ENCODE measurements around the gene GNB1.
"Not testable (repeated sequence)": the region's sequence is repeated elsewhere in the genome, so short reads cannot be mapped to it uniquely, and the experiment has no call there.

The GNB1 gene

DNA sequence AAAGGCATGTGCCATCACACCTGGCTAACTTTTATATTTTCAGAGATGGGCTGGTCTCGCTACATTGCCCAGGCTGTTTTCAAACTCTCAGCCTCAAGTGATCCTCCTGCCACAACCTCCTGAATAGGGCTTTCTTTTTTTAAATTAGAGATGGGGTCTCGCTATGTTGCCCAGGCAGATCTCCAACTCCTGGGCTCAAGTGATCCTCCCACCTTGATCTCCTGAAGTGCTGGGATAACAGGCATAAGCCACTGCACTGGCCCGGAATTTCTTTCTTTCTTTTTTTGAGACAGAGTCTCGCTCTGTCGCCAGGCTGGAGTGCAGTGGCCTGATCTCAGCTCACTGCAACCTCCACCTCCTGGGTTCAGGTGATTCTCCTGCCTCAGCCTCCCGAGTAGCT lies 34.7 kb downstream of the GNB1 start:
- DNase-seq: not testable (repeated sequence)

DNA sequence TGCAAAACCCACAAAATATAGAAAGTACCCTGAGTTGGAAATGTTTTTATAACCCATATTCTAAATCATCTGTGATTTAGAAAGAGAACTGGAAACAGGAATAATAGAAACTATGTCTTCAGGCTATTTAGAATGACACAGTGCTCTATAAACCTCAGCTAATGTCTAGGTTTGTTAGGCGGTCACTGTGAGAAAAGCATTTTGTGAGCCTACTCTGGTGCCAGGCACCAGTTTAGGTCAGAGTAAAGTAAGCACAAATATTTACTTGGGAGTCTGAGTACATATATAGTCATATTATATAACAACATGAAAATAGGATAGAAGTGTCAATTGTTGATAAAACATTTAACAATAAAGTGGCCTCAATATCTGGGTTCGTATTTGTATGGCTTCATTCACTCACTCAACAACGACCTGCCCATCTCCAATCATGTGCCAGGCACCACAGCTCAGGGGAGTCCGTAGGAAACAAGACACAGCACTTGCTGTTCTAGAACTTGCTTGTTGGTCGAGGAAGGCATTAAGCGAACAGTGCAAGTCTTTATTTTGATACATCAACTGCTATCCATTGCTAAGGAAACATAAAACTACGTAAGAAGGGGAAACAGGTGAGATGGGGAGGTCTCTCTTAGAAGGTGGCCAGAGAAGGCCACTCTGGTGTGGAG lies 37.2 kb downstream of the GNB1 start:
- no peak for DNase-seq

DNA sequence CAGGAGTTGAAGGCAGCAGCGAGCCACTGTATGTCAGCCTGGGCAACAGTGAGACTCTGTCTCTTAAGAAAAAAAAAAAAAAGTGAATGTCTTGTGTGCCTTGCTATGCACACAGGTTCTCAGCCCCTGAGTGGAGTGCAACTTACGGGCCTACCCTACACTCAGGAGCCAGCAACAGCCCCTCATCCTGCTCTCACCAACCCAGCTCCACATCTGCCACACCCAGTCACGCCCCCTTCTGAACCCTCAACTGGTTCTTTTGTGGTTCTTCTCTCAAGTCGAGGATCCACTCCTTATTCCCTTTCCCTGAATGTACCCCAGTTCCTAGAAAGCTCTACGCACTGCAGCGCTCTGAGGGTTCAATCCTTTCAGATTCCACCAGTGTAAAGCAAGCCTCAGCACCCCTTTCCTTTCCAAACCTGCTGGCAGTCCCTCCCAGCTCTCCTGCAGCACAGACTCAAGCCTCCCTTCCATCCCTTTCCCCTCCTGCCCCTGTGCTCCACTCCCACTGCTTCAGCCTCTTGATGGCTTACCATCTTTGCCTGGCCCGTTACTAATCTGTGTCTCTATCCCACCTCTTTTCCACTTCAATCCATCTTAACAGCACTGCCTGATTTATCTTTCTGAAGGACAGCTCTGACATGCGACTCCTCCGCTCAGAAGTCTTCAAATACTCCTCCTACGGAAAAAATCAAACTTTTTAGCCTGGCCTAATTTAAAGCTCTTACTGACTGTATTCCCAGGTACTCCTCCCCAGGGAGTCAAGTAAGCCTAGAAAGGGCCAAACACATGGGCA lies 38.1 kb downstream of the GNB1 start:
- no peak for DNase-seq

DNA sequence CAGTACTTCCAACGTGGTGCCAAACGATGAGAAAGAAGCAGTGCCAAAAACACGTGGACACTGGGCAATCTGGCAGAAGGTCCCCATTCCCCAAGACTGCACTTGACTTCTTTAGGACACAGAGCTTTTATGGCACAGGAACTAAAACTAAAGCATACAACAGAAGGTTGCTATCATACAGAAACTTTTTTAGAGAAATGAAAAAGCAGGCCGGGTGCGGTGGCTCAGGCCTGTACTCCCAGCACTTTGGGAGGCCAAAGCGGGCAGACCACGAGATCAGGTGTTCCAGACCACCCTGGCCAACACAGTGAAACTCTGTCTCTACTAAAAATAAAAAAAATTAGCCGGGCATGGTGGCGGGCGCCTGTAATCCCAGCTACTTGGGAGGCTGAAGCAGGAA lies 43.0 kb downstream of the GNB1 start:
- DNase-seq: no peak

DNA sequence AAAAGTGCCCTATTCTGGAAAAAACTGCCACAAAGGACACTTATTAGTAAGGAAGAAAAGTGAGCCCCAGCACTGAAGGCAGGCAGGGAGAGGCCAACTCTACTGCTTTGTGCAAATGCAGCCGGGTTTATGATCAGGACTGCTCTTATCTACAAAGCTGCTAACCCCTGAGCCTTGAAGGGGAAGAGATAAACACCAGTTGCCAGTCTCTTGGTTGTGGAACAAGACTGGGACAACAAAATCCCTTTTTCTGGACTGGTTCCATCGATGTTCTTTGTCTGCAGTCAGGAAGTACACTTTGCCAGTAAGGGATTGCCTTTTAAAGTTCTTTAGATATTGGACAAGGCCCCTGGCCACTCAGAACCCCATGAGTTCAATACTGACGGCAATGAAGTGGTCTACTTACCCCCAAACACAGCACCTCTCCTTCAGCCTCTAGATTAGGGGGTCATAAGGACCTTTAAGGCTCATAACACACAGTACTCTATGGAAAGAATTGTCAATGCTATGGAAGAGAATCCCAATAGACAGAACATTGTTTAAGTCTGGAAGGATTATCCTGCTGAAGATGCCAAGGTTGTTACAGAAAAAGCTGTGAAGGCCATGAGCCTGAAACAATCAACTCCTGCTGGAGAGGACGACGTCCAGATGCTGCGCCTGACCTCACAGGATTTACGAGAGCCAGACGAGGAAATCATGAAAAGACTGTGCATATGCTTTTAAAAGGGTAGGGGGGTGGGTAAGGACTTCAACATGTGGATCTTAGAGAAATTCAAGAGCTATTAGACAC lies 43.6 kb downstream of the GNB1 start:
- no peak for DNase-seq

DNA sequence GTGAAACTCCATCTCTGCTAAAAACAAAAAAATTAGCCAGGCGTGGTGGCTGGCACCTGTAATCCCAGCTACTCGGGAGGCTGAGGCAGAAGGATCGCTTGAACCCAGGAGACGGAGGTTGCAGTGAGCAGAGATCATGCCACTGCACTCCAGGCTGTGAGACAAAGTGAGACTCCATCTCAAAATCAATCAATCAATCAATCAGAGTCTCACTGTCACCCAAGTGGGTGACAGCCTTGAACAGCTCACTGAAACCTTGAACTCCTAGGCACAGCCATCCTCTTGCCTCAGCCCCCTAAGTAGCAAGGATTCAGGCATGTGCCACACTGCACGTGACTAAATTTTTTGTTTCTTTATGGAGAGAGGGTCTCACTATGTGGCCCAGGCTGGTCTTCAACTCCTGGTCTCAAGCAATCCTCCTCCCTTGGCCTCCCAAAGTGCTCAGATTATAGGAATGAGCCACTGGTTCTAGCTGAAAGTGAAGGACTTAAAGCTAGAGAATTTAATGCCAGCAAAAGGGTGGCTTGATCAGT lies 44.4 kb downstream of the GNB1 start:
- no peak for DNase-seq

DNA sequence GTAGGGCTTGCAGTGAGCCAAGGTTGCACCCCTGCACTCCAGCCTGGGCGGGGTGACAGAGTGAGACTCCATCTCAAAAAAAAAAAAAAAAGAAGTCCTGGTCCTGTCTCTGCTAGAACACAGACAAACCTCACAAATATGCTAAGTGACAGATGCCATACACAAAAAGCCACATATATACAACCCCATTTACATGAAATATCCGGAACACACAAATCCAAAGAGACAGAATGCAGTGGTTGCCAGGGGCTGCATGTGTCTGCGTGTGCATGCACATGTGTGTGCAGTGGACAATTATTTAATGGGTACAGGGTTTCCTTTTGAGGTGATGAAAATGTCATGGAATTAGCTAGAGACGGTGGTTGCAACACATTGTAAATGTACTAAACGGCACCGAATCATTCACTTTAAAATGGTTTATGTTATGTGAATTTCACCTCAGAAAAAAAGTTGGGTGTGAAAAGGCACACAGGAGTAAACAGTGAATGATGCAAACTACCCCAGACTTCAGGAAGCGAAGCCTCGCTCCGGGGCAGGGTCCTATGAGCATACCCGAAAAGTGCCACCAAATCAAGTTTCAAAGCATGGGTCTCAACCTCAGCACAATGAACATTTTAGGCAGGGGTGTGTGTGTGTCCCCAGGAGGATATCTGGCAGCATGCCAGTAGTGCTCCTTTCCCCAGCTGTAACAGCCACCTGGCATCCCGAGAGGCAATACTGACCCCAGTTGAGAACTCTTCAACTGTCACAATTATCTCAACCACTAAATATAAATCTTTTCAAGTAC lies 48.3 kb downstream of the GNB1 start:
- no peak for DNase-seq

DNA sequence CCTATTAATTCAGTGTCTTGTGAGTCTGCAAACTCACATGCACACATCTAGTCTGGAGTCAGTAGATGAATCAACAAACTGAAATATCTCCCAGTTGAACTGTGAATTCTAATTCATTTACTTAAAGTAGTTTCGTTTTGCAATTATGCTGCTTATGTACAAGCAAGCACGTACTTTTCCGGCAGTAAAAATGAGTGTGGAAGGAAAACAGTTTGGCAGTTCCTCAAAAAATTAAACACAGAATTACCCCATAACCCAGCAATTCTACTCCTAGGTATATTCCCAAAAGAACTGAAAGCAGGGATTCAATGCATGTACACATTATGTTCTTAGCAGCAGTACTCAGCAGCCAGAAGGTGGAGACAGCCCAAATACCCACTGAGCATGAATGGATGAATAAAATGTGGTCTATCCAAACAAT lies 49.3 kb downstream of the GNB1 start:
- no peak for DNase-seq

DNA sequence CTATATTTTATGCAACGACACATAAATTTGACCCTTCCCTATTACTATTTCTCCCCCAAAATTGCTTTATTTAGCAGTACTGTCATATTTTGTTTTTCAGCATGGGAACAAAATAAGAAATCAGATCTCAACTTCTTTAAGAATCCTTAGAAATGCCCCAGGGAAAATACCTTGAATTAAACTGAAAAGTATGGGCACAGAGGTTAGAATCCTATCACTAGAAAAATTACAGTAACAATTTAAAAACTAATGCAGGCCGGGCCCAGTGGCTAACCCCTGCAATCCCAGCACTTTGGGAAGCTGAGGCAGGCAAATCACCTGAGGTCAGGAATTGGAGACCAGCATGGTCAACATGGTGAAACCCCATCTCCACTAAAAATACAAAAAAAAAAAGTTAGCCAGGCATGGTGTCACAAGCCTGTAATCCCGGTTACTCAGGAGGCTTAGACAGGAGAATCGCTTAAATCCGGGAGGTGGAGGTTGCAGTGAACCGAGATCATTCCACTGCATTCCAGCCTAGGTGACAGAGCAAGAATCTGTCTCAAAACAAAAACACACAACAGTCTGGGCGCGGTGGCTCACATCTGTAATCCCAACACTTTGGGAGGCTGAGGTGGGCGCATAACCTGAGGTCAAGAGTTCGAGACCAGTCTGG lies 51.4 kb downstream of the GNB1 start:
- DNase-seq: no peak

DNA sequence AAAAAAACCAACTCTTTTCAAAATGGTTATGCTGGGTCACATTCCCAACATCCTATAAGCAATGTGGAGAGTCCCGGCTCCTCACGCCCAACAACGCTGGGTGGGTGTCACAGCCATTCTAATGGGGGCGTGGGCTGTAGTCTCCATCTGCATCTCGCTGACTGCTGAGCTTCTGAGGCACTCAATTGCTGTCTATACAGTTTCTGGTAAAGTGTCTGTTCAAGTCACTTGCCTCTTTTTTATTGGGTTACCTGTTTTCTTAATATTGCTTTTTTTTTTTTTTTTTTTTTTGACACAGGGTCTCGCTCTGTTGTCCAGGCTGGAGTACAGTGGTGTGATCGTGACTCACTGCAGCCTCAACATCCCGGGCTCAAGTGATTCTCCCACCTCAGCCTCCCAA lies 54.8 kb downstream of the GNB1 start:
- no peak for DNase-seq

DNA sequence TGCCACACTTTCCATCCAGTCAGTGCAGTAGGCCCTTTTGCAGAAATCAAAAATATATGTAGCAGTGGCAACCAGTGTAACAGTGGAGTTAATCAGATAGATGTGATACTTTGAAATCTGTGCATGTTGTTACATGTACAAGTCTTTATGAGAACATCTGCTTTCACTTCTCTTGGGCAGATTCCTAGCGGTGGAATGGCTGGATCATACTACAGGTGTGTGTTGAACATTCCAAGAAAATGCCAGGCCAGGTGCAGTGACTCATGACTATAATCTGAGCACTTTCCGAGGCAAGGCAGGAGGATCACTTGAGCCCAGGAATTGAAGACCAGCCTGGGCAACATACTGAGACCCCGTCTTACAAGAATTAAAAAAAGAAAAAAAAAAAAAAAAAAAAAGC lies 55.3 kb downstream of the GNB1 start:
- no peak for DNase-seq

DNA sequence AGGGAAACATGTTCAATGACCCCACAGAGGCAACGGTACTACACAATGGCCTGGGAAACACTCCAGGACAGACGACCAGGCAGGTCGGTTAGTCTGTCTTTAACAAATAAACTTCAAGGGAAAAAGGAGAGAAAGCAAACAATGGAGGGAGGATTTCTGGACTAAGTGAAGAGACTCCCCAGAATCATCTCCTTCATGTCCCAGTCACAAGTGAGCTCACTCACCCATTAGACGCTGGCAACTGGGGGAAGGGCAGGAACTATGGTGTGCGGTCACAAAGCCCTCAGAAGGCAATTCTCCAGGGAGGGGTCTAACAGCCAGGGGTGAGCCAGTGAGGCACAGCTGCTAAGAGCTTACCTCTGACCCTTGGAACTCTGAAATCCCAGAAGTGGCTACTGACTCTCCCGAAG lies 57.0 kb downstream of the GNB1 start:
- no peak for DNase-seq

DNA sequence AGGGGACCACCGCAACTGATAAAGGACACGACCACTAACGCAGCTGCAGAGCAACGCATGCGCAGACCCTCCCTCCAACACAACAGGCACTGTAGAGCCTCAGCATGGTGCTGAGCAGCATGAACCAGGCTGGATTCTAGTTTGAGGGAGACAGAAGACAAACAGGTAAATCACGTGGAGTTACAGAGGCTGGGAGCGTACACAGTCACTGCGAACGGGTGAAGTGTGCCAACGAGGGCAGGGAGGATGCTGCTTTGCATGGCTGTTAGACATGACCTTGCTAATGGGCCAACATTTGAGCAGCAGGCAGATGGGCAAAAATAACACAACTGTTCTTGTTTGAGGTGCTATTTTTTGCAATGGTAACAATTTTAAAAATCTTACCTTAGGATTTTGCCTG lies 57.4 kb downstream of the GNB1 start:
- no peak for DNase-seq

DNA sequence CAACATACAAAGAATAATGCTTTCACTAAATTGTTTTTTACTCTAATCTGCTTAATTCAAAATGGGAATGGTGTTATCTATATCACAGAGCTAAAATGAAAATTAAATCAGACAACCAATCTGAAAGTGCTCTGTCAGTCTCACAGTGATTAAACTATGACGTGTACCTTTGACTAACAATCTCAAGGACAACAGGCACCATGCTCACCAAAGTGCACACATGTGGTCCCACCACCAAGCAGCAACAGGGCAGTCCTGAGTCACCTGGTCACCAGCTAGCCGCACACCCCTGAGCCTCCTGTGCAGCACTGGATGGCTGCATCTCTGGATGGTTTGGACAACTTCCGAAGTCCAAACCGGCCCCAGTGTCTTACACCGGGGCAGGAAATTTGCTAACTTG lies 58.1 kb downstream of the GNB1 start:
- no peak for DNase-seq

DNA sequence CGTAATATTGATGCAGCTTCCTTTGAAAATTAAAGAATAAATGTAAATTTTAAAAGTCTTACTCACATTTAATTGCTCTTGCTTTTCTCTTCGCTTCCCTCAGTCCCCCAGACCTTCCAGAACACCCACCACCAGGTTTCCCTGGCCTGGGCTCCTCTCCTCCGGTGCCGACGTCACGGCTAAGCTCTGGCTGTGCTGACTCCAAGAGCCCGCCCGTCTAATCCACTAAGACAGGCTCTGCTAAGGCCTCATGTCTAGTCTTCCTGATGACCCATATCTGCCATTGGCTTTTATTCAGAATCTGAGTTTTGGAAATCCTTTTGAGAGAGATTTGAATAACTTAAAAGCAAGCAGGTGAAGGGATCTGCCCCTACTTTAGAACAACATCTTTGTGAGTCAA lies 58.7 kb downstream of the GNB1 start:
- no peak for DNase-seq

DNA sequence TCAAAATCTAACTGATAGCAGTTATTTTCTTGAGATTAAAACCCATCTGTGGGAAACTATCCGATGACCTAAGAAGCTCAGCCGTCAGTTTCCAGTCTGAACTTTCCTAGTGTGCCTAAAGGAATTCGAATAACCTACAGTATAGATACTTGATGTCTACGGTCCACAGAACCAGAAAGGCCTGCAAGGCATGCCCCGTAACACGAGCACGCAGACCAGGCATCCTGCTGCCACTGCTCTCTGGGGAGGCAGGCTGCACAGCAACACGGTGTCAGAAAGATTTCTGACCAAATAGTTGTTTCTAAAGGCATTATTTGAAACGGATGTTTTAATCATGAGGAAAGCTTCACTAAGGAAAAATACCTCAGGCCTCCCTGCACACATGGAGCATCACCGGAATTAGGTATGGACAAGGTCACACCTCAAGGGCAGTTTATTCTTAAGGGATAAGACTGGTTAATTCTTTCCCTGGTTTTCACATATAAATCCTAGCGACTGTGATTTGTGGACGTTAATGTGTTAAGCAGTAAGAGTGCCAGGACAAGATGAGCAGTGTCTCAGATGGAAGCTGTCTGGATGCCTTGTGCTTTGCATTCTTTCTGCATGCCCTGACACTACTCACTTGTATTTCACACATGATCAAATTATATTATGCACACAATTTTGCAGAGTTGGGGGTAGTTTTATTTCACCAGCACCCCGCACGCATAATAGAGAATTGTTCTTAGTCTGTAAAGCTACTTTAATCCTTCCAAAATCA lies 63.6 kb downstream of the GNB1 start:
- DNase-seq: no peak

DNA sequence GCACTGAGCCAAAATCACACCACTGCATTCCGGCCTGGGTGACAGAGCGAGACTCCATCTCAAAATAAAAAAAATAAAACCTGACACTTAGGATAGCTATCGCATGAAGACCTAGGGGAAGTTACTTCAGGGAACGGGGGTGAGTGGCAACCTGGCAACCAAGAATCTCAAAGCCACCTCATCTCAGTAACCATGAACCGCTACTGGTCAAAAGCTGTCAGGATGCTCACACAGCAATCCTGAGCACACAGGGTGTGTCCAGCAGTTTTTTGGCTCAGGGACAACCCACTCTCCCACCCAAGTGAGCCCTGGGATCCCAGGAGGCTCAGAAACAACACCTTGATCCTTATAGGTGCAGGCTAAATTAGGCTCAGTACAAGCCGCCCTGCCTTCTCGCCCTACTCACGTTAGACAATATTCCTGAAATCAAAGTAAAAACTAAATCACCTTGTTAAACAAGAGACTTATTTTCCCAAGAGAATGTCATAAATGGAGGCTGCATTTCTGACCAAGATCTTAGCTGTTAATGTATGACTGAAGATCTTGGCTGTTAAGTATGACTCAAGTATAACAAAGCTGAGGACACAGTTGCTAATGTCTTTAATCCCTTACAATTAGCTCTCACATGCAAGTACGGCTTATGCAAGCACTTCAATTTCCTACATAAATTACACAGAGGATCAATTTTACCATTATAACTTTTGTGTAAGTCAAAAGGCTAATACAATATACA lies 64.4 kb downstream of the GNB1 start:
- DNase-seq: no peak

DNA sequence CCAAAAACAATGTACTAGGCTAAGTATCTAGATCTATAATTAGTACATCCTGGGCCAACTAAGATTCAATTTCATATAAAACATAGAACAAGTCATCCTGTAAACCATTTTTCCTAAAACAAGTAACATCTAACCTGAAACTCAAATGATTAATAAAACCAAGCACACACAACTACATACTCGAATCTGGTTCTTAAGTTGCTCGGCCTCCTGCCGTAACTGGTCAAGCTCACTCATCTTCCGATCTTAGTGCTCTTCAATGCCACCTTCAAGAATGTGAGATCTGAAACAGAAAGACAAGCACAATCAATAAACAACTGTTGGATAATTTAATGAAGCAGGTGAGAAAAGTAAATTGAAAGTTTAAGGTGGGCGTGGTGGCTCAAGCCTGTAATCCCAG lies 65.7 kb downstream of the GNB1 start:
- no peak for DNase-seq

DNA sequence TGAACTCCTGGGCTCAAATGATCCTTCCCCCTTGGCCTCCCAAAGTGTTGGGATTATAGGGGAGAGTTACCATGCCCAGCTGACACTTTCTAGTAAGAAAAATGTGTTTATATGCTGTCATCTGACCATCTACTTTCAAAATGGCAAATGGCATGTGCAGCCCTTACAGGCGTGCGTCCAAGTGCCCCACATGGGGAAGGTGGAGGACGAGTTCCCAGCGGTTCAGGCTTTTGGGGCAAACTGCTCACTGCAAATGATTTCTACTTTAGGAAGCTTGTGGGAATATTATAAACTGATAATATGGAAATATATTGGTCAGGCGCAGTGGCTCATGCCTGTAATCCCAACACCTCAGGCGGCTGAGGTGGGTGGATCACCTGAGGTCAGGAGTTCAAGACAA lies 71.1 kb downstream of the GNB1 start:
- no peak for DNase-seq

DNA sequence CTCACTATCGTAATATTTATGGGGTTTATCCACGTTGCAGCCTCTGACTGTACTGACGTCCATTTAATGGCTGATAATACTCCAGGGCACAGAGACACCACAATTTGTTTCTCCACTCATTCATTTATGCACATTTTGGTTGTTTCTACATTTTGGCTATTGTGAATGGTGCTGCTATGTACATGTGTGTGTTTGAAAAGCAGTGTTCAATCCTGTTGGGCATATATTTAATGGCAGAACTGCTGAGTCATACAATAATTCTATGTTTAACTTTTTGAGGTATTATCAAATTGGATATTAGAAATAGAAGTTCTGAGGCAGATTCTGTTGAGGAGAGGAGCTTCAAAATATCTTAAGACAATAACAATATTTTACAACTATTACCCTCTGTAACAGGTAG lies 73.7 kb downstream of the GNB1 start:
- DNase-seq: no peak

All from right forelimb (tissue), 1 donor.